ENCODE results near the gene TADA2A. TPM values are rescaled to one million over a fixed set of nuclear protein-coding genes. Genes with fewer than 3 reads are reported as not detected.

Gene TADA2A
- total RNA-seq, 2 donors from 2014 or later: 8.1 to 14.7 TPM

- Histone ChIP-seq H3K9me3 (no peaks in the 10 kb centered on the region), H3K27me3 (replicated peaks; ENCODE audit: insufficient read depth) (no peaks in the 10 kb centered on the region), H3K27ac (no peak overlapping the region), H3K4me3 (no peak overlapping the region), H3K36me3 (peaks cover 8% of the 10 kb centered on the region), H3K4me1 (ENCODE audit: control insufficient read depth in 1 of 2, low read depth in 2 of 2) (no peaks in the 10 kb centered on the region)
- DNase-seq (ENCODE audit: low spot score): no peak
- ATAC-seq (ENCODE audit: insufficient number of reproducible peaks, low FRiP score, low read depth): no peak
- TF ChIP-seq, protein P1, sequence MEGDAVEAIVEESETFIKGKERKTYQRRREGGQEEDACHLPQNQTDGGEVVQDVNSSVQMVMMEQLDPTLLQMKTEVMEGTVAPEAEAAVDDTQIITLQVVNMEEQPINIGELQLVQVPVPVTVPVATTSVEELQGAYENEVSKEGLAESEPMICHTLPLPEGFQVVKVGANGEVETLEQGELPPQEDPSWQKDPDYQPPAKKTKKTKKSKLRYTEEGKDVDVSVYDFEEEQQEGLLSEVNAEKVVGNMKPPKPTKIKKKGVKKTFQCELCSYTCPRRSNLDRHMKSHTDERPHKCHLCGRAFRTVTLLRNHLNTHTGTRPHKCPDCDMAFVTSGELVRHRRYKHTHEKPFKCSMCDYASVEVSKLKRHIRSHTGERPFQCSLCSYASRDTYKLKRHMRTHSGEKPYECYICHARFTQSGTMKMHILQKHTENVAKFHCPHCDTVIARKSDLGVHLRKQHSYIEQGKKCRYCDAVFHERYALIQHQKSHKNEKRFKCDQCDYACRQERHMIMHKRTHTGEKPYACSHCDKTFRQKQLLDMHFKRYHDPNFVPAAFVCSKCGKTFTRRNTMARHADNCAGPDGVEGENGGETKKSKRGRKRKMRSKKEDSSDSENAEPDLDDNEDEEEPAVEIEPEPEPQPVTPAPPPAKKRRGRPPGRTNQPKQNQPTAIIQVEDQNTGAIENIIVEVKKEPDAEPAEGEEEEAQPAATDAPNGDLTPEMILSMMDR (IDR thresholded peaks at IDR 0.05): no peak
Observed at GRCh38 chr17:37462492-37462891, 55.8 kb downstream of the TADA2A start.

GRCh38 chr17:37463039-37463438, 56.4 kb downstream of the TADA2A start:
- no peak for ATAC-seq (ENCODE audit: insufficient number of reproducible peaks, low FRiP score, low read depth)
- no peaks in the 10 kb centered on the region for H3K27me3 ChIP-seq (replicated peaks; ENCODE audit: insufficient read depth)
- no peak for DNase-seq (ENCODE audit: low spot score)
- H3K36me3 ChIP-seq: peaks cover 8% of the 10 kb centered on the region
- H3K9me3 ChIP-seq: no peaks in the 10 kb centered on the region
- H3K27ac ChIP-seq: no peak overlapping the region
- no peak overlapping the region for H3K4me3 ChIP-seq
- TF ChIP-seq, protein P1 (IDR thresholded peaks at IDR 0.05): no peak
- no peaks in the 10 kb centered on the region for H3K4me1 ChIP-seq (ENCODE audit: control insufficient read depth in 1 of 2, low read depth in 2 of 2)

DNA sequence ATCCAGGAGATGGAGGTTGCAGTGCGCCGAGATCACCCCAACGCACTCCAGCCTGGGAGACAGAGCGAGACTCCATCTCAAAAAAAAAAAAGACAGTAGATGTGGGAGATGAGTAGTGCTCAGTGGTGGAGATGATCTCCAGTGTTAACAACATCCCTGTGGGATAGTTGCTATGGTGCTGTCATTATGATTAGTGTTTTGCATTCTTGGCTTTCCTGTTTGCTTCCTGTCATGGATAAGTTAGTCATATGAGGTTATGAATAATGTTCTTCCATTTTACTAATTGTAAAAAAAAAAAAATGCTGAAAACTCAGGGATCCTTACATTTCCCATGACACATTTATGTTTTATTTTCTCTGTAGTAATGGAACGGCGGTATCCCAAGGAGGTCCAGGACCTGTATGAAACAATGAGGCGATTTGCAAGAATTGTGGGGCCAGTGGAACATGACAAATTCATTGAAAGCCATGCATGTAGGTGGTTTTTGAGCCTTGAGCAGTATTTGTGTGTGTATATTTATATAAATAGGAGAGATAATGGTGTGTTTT, 58.5 kb downstream of the TADA2A start:
- DNase-seq (ENCODE audit: low spot score): no peak
- Histone ChIP-seq H3K4me1 (ENCODE audit: control insufficient read depth in 1 of 2, low read depth in 2 of 2) (no peaks in the 10 kb centered on the region), H3K27ac (no peak overlapping the region), H3K9me3 (no peaks in the 10 kb centered on the region), H3K27me3 (replicated peaks; ENCODE audit: insufficient read depth) (no peaks in the 10 kb centered on the region), H3K36me3 (peaks cover 14% of the 10 kb centered on the region), H3K4me3 (no peak overlapping the region)
- no peak for ATAC-seq (ENCODE audit: insufficient number of reproducible peaks, low FRiP score, low read depth)
- TF ChIP-seq, protein P1 (IDR thresholded peaks at IDR 0.05): no peak

DNA sequence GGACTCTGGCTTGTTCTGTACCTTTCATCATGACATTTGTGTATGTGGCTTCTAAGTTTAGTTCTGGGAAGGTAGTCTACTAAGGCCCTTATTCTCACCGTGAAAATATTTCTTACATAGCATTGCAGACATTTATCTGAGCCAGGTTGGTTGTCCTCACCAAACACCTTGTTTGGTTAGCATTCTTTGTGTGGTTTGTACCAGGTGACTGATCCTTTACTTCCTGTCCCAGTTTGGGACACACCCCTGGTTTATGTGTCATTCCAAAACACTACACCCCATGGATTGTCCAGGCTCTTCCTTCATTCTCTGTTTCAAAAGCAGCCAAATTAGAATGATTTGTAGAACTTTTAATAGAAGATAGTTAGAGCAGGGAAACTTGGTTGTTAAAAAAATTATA, 59.8 kb downstream of the TADA2A start:
- H3K36me3 ChIP-seq: peaks cover 22% of the 10 kb centered on the region
- no peaks in the 10 kb centered on the region for H3K9me3 ChIP-seq
- H3K27ac ChIP-seq: no peak overlapping the region
- no peaks in the 10 kb centered on the region for H3K27me3 ChIP-seq (replicated peaks; ENCODE audit: insufficient read depth)
- no peak overlapping the region for H3K4me3 ChIP-seq
- DNase-seq (ENCODE audit: low spot score) (no peak), ATAC-seq (ENCODE audit: insufficient number of reproducible peaks, low FRiP score, low read depth) (no peak)
- TF ChIP-seq, protein P1 (IDR thresholded peaks at IDR 0.05): no peak
- no peaks in the 10 kb centered on the region for H3K4me1 ChIP-seq (ENCODE audit: control insufficient read depth in 1 of 2, low read depth in 2 of 2)

DNA sequence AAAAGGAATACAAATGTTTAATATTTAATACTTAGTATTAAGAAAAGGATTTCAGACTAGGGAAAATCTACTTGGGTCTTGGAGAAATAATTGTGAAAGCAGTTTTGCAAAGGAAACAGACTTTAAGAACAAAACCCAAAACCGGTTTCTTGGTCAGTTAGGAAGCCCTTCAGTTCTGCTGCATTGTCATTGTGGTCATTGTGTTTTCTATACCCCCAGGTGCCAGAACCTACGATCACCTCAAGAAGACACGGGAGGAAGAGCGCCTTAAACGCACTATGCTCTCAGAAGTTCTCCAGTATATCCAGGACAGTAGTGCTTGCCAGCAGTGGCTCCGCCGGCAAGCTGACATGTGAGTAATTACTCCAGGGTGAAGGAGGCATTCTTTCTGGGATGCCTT, 63.5 kb downstream of the TADA2A start:
- DNase-seq (ENCODE audit: low spot score) (no peak), ATAC-seq (ENCODE audit: insufficient number of reproducible peaks, low FRiP score, low read depth) (no peak)
- no peaks in the 10 kb centered on the region for H3K27me3 ChIP-seq (replicated peaks; ENCODE audit: insufficient read depth)
- TF ChIP-seq, protein P1 (IDR thresholded peaks at IDR 0.05): no peak
- H3K36me3 ChIP-seq: peaks cover 41% of the 10 kb centered on the region
- no peaks in the 10 kb centered on the region for H3K4me1 ChIP-seq (ENCODE audit: control insufficient read depth in 1 of 2, low read depth in 2 of 2)
- H3K4me3 ChIP-seq: no peak overlapping the region
- no peaks in the 10 kb centered on the region for H3K9me3 ChIP-seq
- H3K27ac ChIP-seq: no peak overlapping the region

Data from thoracic aorta (tissue), 2 donors.